GM19372 (cell line): ENCODE measurements around the gene MX1.

Experiments
- ATAC-seq: cut with Tn5 transposase; IDR thresholded peaks from one replicate; pipeline ENCODE4 v1.9.1; 2021; ENCODE audit warnings: mild to moderate bottlenecking, low read depth, moderate library complexity; ENCODE audit not compliant: unreplicated experiment

Gene MX1

GRCh38 chr21:41453761-41454160 lies 27.7 kb downstream of the MX1 start:
- ATAC-seq = no peak

- no peak for ATAC-seq
Observed at GRCh38 chr21:41458121-41458520, 32.1 kb downstream of the MX1 start.

GRCh38 chr21:41458559-41458958 lies 32.5 kb downstream of the MX1 start:
- ATAC-seq = no peak

DNA sequence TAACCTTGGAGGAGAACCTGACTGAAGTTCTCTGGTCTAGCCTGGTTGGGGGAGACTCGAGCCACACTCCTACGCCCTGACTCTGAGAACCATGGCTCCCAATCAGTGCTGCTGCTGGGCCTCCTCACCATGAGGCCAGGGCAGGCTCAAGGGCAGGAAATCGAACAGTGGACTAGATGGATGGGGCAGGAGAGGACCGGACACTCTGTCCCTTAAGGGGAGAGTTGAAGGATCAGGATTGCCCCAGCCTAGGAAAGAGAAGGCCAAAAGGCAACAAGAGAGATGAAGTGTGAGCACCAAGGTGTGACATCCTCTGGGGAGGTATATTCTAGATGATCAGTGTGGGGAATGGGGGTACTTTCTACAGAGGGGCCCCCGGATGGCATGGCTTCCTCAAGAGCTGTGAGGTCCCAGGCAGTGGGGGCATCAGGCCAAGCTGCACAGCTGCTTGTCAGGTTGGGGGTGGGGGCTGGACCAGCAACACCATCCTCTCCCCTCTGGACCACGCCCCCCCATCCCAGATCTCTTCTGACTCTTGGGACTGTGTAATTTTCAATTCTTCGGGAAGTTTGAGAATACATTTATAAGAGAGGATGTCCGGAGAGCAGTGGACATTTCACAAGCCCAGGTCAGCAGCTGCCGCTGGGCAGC lies 34.0 kb downstream of the MX1 start:
- ATAC-seq = no peak

- peak; percentile 77 for ATAC-seq
Observed at GRCh38 chr21:41460578-41461527, 34.8 kb downstream of the MX1 start.

GRCh38 chr21:41465176-41465781 lies 39.2 kb downstream of the MX1 start:
- ATAC-seq = no peak

GRCh38 chr21:41466024-41466820 lies 40.2 kb downstream of the MX1 start:
- no peak for ATAC-seq

GRCh38 chr21:41470054-41470453 lies 44.0 kb downstream of the MX1 start:
- no peak for ATAC-seq

DNA sequence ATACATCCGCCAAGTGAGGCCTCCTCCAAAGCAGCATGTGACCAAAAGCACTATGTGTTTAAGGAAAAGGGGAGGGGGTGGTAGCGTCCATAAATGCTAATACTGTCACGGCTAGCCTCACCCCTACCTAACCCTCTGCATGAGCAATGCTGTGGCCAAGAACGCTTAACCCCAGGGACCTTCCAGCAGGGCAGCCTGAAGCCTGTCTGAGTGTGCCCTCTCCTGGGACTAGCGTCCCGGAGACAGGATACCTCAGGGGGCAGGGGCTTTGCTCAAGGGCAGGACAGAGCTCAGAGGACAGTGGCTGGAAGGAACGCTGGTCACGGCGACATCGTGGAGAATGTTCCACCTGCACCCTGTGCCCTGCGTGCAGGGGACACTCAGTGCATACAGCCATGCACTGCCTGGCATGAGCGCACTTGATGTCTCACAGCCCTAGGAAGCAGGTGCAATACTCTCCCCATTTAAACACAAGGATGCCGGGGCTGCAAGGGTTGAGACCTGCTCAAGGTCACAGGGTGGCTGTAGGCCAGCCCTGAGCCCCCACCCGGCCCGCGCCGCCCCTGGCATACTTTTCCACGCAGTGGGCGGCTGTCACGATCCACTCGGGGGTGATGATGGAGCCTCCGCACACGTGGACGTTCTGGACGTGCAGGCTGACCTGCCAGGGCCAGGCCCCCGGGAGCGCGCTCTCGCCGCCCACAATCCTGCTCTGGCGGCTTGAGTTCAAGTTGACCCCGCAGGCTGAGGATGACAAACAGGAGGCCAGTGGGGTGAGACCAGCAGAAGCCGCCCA lies 46.9 kb downstream of the MX1 start:
- ATAC-seq = no peak

DNA sequence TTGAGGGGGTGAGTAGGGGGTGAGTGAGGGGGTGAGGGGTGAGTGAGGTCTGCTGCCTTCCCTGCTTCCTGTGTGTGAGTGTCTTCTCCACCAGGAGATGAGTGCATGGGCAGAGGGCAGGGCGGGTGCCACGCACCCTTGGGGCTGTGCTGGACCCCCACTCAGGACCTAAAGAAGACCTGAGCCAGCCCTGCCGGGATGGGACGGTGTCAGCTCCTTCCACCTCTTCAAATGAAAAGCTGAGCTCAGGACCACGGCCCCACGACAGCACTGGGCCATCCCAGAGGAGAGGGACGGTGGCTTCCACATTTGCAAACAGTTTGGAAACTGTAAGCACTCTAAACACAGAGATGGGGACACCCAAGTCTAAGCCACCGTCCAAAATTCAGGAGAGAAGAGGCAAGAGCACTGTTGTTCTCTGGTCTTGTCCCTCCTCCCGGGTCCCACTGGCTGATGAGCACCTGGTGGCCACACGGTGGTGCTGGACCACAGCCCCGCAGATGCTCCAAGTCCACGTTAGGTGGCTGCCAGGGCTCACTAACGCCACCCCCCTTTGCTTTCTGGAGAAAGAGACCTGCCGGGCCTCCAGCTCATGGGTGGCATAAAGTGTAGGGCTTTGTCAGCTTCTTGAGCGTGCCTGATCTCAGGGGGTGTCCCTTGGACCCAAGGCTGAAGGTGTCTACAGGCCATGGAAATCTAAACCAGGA lies 49.8 kb downstream of the MX1 start:
- ATAC-seq = no peak

GRCh38 chr21:41477641-41478318 lies 51.7 kb downstream of the MX1 start:
- no peak for ATAC-seq

DNA sequence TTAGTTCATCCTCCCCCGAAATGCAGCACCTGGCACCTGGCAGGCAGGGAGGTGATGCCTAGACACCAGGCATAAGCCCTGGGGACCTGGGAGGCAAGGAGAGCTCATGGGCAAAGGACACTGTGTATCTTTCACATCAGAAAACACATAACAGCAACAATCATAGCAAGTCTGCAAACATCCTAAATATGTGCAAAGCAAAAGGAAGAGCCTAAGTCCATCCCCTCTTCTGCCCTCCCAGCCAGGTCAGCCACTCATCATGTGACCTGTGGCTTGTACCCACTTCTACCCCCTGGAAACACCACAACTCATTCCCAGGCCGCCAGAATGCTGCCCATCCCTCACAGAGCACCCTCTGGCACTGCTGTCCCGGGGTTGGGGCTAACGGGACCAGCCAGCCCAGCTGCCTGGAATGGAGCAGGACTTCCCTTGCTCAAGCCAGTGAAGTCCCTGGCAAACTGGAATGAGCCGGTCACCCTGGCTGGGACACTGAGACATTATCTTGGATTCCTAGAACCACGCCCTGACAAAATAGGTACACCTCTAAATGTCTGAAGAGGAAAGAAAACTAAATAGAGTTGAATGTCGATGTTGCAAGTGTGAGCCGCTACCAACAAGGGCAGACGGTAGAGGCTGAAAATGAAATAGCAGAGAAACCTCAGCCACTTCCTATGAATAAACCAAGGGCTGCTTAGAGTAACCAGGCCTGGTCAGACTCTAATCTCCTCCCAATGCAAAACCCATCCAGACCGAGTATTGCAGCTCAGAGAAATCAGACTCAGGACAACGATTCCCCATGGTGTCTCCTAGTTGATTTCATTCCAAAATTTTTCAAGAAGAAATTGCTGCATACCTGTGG lies 52.5 kb downstream of the MX1 start:
- ATAC-seq = no peak

DNA sequence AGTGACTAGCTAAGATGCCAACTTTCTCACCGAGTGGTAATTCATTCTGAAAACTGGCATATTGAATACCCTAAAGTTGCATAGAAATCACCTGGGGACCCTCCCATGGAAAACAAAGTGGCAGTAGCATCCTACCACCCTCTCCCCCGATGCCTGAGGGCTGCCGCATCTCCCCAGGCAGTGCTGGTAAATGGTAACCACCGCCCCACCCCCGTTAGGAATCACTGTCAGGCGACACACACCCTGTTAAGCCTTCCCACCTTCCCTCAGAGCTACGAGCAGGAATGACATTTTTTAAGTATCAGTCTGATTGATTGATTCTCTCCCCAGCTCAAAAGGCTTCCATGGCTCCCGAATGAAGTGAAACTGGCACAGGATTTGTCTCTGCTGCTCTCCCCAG lies 53.6 kb downstream of the MX1 start:
- no peak for ATAC-seq

- no peak for ATAC-seq
Observed at GRCh38 chr21:41480086-41480690, 54.1 kb downstream of the MX1 start.

- ATAC-seq = no peak
Observed at GRCh38 chr21:41481191-41481590, 55.2 kb downstream of the MX1 start.

DNA sequence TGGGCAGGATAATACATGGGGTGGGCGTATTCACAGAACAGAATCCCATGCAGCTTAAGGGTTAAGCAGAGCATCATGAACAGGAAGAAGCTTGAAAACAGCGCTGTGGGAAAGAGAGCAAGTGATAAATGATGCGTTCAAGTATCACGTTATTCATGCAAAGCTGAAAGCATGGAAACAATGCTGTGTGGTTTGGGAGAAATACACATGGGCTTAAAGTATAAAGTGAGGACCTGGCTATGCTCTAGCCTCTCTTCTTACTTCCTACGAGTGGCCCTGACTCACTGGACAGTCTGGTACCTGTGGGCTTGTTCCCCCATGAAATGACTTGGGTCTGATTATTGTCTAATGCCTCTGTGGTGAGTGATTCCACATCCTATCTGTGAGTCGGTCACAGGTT lies 56.3 kb downstream of the MX1 start:
- ATAC-seq = no peak

DNA sequence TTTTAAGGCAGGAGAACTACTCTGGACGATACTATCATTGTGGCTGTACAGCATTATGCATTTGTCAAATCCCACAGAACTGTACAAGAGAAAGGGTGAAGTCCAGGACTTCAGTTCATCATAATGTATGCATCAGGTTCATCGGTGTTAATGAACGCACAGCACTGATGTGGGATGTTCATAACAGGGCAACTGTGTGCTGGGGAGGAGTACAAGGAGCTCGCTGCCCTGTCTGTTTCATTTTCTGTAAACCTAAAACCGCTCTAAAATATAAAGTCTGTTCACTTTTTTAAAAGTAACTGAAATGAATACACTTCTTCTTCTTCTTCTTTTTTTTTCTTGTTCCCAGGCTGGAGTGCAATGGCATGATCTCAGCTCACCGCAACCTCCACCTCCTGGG lies 56.9 kb downstream of the MX1 start:
- no peak for ATAC-seq
